NOMO-1 treated with dmso at 0.1 percent for 144 hours (cell line): ENCODE results near the gene SLC34A1.

ENCODE experiments used
- DNase-seq: peaks from one replicate; lab custom pipeline; 2025; ENCODE audit not compliant: unreplicated experiment; lab: John Stamatoyannopoulos, UW

SLC34A1 gene

DNA sequence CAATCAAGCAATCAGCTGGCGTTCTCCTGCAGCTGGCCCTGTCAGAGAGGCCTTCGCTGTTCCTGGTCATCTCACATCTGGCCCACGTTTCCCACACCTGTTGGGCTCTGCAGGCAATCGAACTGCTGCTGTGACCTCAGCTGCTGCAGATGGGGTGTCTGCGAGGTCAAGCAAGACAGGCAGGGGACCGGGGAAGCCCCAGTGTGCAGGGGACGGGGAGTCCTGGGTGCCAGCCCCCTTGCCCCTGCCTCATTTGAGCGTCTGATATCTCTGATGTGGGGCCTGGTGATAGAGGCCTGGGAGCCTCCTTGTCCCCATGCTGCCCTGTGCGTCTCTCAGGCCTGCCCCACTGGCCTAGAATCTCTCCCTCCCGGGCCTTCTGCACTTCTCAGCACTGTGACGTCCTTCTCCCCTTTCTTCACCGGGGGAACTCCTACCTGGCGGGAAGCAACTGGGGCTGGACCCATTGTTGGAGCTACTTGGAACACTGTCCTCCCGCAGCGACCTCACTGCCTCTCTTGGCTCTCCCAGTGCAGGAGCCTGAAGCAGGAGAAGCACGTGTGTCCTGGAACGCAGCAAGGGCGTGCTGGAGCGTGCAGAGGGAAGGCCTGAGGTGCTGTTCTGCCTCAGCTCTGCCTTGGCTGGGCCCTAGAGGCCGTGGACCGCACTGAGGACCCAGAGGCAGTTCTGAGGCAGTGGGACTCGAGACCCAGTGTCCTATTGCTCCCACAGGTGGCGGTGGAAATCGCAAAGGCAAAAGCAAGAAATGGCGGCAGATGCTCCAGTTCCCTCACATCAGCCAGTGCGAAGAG, 46.1 kb downstream of the SLC34A1 start:
- DNase-seq, result no peak

DNA sequence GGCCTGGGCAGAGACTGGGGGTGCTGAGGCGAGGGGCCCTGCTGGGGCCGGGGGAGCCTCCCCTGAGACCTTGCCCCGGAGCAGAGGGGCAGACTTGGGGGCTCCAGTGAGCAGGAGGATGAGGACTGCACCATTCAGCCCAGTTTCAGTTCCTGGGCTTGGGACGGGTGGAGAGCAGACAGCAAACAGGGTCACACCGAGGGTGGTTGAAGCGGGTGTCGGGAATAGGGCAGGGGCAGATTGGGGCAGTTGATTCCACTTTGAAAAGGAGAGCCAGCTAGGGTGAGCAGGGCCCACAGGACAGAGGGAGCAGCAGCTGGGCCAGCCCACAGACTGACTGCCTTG, 46.7 kb downstream of the SLC34A1 start:
- DNase-seq, result no peak

GRCh38 chr5:177431317-177432142, 47.3 kb downstream of the SLC34A1 start:
- DNase-seq, result peak; percentile 38

DNA sequence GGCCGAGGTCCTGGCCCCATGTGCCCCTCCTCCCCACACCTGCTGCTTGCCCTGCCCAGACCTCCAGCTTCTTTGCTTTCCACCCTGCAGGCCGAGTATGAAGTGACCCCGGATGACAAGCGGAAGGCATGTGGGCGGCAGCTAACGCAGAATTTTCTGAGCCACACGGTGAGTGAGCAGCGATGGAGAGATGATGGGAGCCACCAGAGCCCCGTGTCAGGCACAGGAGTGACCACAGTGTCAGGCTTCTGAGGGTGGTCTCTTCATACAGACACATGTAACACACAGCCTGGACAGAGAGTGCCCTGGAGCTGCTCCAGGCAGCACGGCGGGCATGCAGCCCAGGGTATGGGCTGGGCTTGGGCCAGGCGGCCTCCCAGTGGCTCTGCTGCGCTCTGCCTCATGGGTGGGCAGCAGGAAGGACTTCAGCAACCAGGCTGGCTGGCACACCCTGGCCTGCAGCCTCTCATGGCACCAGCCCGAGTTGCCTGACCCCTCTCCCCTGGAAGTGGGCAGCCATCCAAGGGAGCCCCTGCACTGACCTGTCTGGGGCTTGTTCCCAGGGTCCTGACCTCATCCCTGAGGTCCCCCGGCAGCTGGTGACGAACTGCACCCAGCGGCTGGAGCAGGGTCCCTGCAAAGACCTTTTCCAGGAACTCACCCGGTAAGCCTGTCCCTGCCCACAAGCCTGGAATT, 48.1 kb downstream of the SLC34A1 start:
- DNase-seq, result no peak

GRCh38 chr5:177432839-177433657, 48.8 kb downstream of the SLC34A1 start:
- DNase-seq, result no peak

- DNase-seq, result no peak
Observed at GRCh38 chr5:177433658-177434217, 49.5 kb downstream of the SLC34A1 start.

DNA sequence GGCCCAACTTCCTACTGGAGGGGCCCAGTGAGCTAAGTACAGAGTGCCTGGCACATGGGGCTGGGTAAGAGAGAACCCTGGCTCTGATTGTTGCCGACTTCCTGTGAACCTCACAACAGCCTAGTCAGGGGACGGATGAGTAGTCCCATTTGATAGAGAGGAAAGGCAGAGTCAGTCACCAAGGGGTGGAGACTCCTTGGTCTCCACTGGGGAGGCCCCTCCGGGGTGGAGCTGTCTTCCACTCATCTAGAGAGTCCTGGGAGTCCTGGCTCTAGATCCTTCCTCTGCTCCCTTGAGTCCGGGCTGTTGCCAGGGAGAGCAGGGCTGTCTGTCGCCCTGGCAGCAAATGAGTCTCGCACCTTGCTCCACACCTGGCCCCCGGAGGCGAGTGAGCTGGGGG, 50.2 kb downstream of the SLC34A1 start:
- DNase-seq, result no peak

DNA sequence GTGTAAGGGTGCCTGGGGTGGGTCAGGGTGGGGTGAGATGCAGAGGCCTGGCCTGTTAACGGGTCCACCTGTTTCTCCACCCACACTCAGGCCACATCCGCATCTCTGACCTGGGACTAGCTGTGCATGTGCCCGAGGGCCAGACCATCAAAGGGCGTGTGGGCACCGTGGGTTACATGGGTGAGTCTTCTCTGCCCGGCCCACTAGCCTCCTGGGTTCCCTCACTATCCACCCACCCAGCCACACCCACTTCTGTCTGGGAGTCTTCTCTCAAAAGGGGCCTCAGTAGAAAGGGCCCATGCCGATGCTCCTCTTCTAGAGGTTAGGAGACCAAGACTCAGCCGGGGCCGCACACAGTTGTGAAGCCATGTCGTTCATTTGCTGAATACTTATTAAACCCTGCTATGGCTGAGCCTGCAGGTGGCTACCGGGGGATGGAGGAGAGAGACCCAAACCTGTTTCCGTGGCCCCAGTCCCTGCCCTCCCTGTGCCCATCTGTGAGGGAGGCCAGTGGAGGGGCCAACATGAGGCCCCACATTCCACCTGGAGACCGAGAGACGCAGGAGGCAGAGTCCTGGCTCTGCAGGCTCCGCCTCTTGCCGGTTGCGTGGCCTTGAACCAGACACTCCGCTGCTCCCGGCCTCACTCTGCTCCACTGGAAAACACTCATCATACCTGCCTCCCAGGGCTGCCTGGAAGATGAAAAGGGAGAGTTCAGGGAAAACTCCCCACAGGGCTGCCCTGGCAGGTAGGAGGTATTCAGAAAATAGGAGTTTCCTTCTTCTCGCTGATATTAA, 50.9 kb downstream of the SLC34A1 start:
- no peak for DNase-seq

GRCh38 chr5:177435847-177436536, 51.8 kb downstream of the SLC34A1 start:
- no peak for DNase-seq

DNA sequence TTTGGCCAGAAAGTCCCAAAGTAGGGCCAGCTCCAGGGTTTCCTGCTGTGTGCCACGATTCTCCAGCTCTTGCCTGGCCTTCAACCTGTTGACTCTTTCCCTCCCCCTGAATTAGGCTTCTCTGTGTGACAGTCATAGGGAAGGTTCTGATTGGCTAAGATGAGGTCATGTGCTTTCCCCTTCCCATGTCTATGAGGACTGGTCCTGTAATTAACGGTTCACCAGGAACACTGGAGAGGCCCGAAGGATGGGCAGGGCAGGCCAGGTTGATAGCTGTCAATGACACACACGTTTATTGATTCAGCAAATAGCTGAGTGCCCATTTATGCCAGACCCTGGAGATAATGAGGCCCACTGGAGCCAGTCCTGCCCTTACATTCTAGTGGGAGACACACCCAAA, 53.4 kb downstream of the SLC34A1 start:
- DNase-seq, result no peak

DNA sequence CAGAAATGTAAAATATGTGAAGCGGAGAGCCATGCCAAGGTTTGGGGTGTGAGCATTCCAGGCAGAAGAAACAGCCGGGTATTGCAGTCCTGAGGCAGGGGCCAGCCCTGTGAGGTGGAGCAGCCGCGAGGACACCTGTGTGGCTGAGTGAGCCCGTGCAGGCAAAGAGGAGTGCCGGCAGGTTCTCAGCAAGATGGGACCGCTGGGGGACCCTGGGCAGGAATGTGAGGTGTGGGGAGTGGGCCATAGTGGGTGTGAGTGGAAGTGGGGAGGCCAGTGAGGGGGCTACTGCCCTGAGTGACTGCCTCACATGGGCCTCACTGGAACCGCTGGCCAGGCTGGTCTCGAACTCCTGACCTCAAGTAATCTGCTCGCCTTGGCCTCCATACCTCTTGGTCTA, 54.2 kb downstream of the SLC34A1 start:
- DNase-seq, result no peak

DNA sequence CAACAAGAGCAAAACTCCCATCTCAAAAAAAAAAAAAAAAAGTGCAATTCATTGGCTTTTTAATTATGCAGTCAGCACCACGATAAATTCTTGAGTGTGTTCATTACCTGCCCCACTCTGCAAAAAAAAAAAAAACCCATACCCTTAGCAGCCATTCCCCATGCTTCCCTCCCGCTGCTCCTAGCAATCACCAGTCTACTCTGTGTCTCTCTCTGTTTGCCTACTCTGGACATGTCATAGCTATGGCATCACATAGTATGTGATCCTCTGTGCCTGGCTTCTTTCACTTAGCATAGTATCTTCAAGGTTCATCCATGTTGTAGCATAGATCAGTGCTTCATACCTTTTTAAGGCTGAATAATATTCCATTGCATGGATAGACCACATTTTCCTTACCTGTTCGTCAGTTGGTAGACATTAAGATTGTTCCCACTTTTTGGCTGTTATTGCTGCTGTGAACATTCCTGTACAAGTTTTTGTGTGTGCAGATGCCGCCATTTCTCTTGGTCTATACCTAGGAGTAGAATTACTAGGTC, 55.4 kb downstream of the SLC34A1 start:
- DNase-seq, result no peak

- DNase-seq, result no peak
Observed at GRCh38 chr5:177440211-177440989, 56.2 kb downstream of the SLC34A1 start.

- no peak for DNase-seq
Observed at GRCh38 chr5:177440990-177441780, 57.0 kb downstream of the SLC34A1 start.

GRCh38 chr5:177442066-177442826, 58.0 kb downstream of the SLC34A1 start:
- no peak for DNase-seq

DNA sequence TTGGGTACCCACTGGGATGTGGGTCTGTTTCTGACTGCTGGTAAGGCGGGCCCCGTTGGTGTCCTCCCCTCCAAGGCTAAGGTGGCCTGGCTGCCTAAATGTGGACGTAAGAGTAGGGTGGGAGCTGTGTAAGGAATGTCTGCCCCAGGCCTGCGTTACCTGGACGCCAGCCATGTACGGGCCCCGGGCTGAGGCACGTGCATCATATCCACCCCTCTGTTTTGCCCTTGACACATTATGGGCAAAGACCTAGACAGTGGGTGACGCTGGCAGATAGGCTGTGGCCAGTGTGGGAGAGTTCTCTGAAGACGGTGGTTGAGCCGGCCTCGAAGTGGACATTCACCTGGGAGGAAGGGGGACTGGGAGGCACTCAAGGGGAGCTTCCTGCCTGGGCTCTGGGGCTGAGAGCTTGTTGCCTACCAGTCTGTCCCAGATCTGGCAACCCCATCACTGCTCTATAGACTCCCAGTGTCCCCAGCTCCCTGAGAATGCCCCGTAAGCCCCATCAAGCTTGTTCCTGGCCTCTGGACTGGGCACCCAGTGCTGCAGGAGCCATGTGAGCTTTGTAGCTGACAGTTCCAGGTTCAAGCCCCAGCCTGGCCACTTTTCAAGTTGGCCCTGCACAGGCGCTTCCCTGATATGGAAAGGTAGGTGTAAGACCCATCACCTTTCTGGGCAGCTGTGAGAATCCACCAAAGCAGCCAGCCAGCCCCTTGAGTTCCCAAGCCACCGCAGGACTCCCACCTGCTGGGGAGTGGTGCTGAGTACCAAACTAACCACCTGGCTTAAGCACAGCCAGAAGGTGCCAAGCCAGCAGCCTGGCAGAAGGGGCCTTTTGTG, 59.1 kb downstream of the SLC34A1 start:
- DNase-seq, result no peak
